ENCODE results near the gene SF3B3. TPM values are rescaled to one million over a fixed set of nuclear protein-coding genes. Genes with fewer than 3 reads are reported as not detected.

The SF3B3 gene
- polyA plus RNA-seq, 1 of the 3 experiments (the other 2 are of a cell fraction): 81.7 TPM

DNA sequence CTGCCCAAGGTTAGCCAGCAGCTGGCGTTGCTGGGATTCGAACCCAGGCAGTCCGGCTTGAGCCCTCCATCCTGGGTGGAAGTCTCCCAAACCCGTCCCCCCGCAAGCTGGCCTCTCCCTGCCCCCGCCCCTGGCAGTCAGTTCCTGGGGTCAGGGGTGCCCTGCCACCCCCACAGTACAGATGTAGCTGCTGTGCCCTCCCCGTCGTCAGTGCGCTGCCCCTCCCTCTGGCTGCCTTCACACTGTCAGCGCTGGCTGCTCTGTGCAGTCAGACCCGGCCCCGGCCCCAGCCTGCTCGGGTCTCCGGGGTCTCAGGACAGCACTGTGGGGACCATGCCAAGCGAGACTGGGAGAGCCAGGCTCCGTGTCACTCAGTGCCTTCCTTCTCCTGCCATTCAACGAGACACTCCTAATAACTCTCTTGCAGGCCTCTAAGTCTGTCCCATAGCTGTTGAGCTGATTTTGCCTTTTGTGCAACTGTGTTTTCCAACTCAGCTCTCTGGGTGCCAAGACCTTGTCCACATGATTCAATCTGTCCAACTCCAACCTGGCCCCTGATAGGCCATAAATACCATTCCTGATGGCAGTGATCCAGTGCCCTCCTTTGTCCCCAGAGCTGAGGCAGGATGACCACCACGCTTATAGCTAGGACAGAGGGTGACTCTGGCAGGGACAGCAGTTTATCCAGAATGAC, 67.3 kb downstream of the SF3B3 start:
- no peak for DNase-seq
- CTCF ChIA-PET: no interaction called here
- H3K4me1 ChIP-seq (ENCODE audit: control insufficient read depth in 1 of 2, insufficient read depth in 2 of 2, low read depth in 1 of 2, low read length in 1 of 2): no peaks in the 10 kb centered on the region
- no peaks in the 10 kb centered on the region for H3K9me3 ChIP-seq
- no peak overlapping the region for H2AFZ ChIP-seq (ENCODE audit: low read depth)
- TF ChIP-seq TEAD4 (IDR thresholded peaks at IDR 0.05; ENCODE audit: borderline replicate concordance, insufficient read depth): no peak
- TF ChIP-seq EP300 (IDR thresholded peaks at IDR 0.05; ENCODE audit: borderline replicate concordance in 1 of 2, low read depth in 1 of 2, low read length in 1 of 2): no peak
- TF ChIP-seq, protein P1, sequence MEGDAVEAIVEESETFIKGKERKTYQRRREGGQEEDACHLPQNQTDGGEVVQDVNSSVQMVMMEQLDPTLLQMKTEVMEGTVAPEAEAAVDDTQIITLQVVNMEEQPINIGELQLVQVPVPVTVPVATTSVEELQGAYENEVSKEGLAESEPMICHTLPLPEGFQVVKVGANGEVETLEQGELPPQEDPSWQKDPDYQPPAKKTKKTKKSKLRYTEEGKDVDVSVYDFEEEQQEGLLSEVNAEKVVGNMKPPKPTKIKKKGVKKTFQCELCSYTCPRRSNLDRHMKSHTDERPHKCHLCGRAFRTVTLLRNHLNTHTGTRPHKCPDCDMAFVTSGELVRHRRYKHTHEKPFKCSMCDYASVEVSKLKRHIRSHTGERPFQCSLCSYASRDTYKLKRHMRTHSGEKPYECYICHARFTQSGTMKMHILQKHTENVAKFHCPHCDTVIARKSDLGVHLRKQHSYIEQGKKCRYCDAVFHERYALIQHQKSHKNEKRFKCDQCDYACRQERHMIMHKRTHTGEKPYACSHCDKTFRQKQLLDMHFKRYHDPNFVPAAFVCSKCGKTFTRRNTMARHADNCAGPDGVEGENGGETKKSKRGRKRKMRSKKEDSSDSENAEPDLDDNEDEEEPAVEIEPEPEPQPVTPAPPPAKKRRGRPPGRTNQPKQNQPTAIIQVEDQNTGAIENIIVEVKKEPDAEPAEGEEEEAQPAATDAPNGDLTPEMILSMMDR (IDR thresholded peaks at IDR 0.05): no peak
- TF ChIP-seq NFIC (IDR thresholded peaks at IDR 0.05; ENCODE audit: borderline replicate concordance): no peak
- TF ChIP-seq REST (IDR thresholded peaks at IDR 0.05; ENCODE audit: low read depth, low read length): no peak
- TF ChIP-seq, protein P2, sequence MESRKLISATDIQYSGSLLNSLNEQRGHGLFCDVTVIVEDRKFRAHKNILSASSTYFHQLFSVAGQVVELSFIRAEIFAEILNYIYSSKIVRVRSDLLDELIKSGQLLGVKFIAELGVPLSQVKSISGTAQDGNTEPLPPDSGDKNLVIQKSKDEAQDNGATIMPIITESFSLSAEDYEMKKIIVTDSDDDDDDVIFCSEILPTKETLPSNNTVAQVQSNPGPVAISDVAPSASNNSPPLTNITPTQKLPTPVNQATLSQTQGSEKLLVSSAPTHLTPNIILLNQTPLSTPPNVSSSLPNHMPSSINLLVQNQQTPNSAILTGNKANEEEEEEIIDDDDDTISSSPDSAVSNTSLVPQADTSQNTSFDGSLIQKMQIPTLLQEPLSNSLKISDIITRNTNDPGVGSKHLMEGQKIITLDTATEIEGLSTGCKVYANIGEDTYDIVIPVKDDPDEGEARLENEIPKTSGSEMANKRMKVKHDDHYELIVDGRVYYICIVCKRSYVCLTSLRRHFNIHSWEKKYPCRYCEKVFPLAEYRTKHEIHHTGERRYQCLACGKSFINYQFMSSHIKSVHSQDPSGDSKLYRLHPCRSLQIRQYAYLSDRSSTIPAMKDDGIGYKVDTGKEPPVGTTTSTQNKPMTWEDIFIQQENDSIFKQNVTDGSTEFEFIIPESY (IDR thresholded peaks at IDR 0.05; ENCODE audit: borderline replicate concordance, low read depth): no peak
- TF ChIP-seq NRF1 (IDR thresholded peaks at IDR 0.05; ENCODE audit: low read depth, low read length): no peak
- no peak for TF ChIP-seq GABPA (IDR thresholded peaks at IDR 0.05; ENCODE audit: low read depth)
- H4K20me1 ChIP-seq (ENCODE audit: insufficient read depth): no peaks in the 10 kb centered on the region
- H3K36me3 ChIP-seq (replicated peaks in 1 of 2; ENCODE audit: control insufficient read depth in 1 of 2, insufficient read depth in 2 of 2, low read length in 1 of 2): no peaks in the 10 kb centered on the region
- H3K27me3 ChIP-seq (ENCODE audit: insufficient read depth): no peaks in the 10 kb centered on the region
- H3K4me3 ChIP-seq (ENCODE audit: low read depth in 2 of 2, low read length in 1 of 2): no peak overlapping the region
- no peak overlapping the region for H3K4me2 ChIP-seq
- H3K79me2 ChIP-seq (ENCODE audit: insufficient read depth): no peaks in the 10 kb centered on the region
- POLR2A ChIA-PET: interaction anchor here (0.7 kb wide), 1 partner anchor 11 kb away, joined by 4 read pairs; no protein-coding TSS in a partner anchor
- no peak overlapping the region for H3K27ac ChIP-seq (ENCODE audit: low read depth in 2 of 2, low read length in 1 of 2)
- no peaks in the 10 kb centered on the region for H3F3A ChIP-seq (replicated peaks; ENCODE audit: insufficient read depth)
- WGBS (ENCODE audit: low lambda C conversion rate): 91% methylated on average over 11 of the region's 18 CpGs
- H3K9ac ChIP-seq: no peak overlapping the region
- no peaks in the 10 kb centered on the region for H3K9me2 ChIP-seq

Measured in SK-N-SH (cell line).